HCT116 (cell line): ENCODE measurements around the gene HMGXB4. TPM values are rescaled to one million over a fixed set of nuclear protein-coding genes. Genes with fewer than 3 reads are reported as not detected.
A peak's percentile ranks its signal among the peaks of the same experiment; 100 is the strongest.

Source experiments
- ATAC-seq: fragments of 200-7000 bp; cut with Tn5 transposase; 2 replicates; pipeline ENCODE4 v1.9.1; 2020; ENCODE audit warnings: mild to moderate bottlenecking, moderate library complexity
- BruUV-seq: library from RNA; stranded (reverse); fragments of 400-500 nt; replicated peaks from 2 replicates; lab custom pipeline; 2021; lab: Mats Ljungman, UMichigan
- CTCF ChIA-PET: fragments of 300-600 bp; sonication (Branson Sonifier 250); formaldehyde crosslinking; loops from one replicate; lab custom pipeline; 2021; ENCODE audit warnings: antibody characterized with exemption; lab: Charles Lee
- POLR2A ChIA-PET: fragments of 300-600, 350-600 bp; sonication (Branson Sonifier 250); formaldehyde crosslinking; loops from one replicate; lab custom pipeline; 2021; ENCODE audit warnings: antibody characterized with exemption; lab: Charles Lee
- RAD21 ChIA-PET, 2 experiments: fragments of 300-600 bp; sonication (Branson Sonifier 250); formaldehyde crosslinking; loops; one replicate each; lab custom pipeline; 2023; ENCODE audit warnings: low total read pairs in 2 of 2; ENCODE audit not compliant: uncharacterized antibody in 2 of 2, unreplicated experiment in 2 of 2, low non-redundant PET in 1 of 2; lab: Charles Lee
- DNase-seq: peaks from one replicate; pipeline ENCODE4 v3.0.0-alpha.2; 2010; ENCODE audit warnings: low read depth, low spot score
- H2AFZ ChIP-seq: fragments of 200-600 bp; shearing (Covaris generic), sonication (generic); 2 replicates; pipeline ENCODE4 v1.6.1; 2017; ENCODE audit warnings: low read depth, mixed run types, mixed read lengths, antibody characterized with exemption, low read length; ENCODE audit not compliant: poor library complexity, severe bottlenecking
- H3K27ac ChIP-seq: 2 replicates; pipeline ENCODE4 v1.5.1; 2012; ENCODE audit warnings: low read depth, low read length
- H3K27me3 ChIP-seq: fragments of 200-600 bp; sonication (generic); 2 replicates; pipeline ENCODE4 v1.6.1; 2016; ENCODE audit warnings: mixed run types, low read length, mixed read lengths; ENCODE audit not compliant: insufficient read depth
- H3K36me3 ChIP-seq, 2 experiments: fragments of 200-500 bp in 1 of 2; fragments of 200-600 bp in 1 of 2; sonication (Bioruptor generic) in 1 of 2; sonication (generic) in 1 of 2; 2 replicates each; pipeline versions ENCODE4 v1.5.1 to v1.6.1; 2014 to 2016; ENCODE audit warnings: low read length in 2 of 2, inconsistent platforms in 1 of 2, mixed read lengths in 1 of 2, mixed run types in 1 of 2; ENCODE audit not compliant: insufficient read depth in 2 of 2, control insufficient read depth in 1 of 2
- H3K4me1 ChIP-seq, 2 experiments: fragments of 200-600 bp in 1 of 2; sonication (generic) in 1 of 2; 2 replicates each; pipeline versions ENCODE4 v1.5.1 to v1.6.1; 2012 to 2017; ENCODE audit warnings: low read length in 2 of 2, inconsistent platforms in 1 of 2, mild to moderate bottlenecking in 1 of 2, mixed read lengths in 1 of 2, mixed run types in 1 of 2, moderate library complexity in 1 of 2; ENCODE audit not compliant: insufficient read depth in 2 of 2, control insufficient read depth in 1 of 2
- H3K4me2 ChIP-seq: fragments of 200-600 bp; sonication (generic); 2 replicates; pipeline ENCODE4 v1.6.1; 2017; ENCODE audit warnings: mixed run types, low read length, mixed read lengths
- H3K4me3 ChIP-seq, 2 experiments: fragments of 200-600 bp in 1 of 2; sonication (generic) in 1 of 2; replicated peaks in 1 of 2; 2 replicates each; pipeline ENCODE4 v1.5.1; 2011 to 2016; ENCODE audit warnings: low read length in 2 of 2, control low read depth in 1 of 2, low read depth in 1 of 2, mild to moderate bottlenecking in 1 of 2, mixed read lengths in 1 of 2, mixed run types in 1 of 2
- H3K79me2 ChIP-seq: fragments of 200-600 bp; sonication (generic); 2 replicates; pipeline ENCODE4 v1.6.1; 2017; ENCODE audit warnings: mild to moderate bottlenecking, mixed run types, low read length, moderate library complexity, mixed read lengths; ENCODE audit not compliant: insufficient read depth
- H3K9ac ChIP-seq: fragments of 200-600 bp; sonication (generic); 2 replicates; pipeline ENCODE4 v1.6.1; 2016; ENCODE audit warnings: low read length, mixed read lengths
- H3K9me2 ChIP-seq: fragments of 200-600 bp; sonication (generic), shearing (Covaris generic); 2 replicates; pipeline ENCODE4 v1.6.1; 2017; ENCODE audit warnings: mixed run types, mild to moderate bottlenecking, moderate library complexity; ENCODE audit not compliant: insufficient read depth
- H3K9me3 ChIP-seq, 2 experiments: fragments of 200-500 bp in 1 of 2; fragments of 200-600 bp in 1 of 2; sonication (Bioruptor generic) in 1 of 2; sonication (generic) in 1 of 2; 2 replicates each; pipeline ENCODE4 v1.6.1; 2014 to 2017; ENCODE audit warnings: low read length in 2 of 2, mixed read lengths in 2 of 2, inconsistent platforms in 1 of 2, low read depth in 1 of 2, mild to moderate bottlenecking in 1 of 2, mixed run types in 1 of 2, moderate library complexity in 1 of 2; ENCODE audit not compliant: control insufficient read depth in 1 of 2, insufficient read depth in 1 of 2
- H4K20me1 ChIP-seq: fragments of 200-600 bp; sonication (generic), shearing (Covaris generic); 2 replicates; pipeline ENCODE4 v1.6.1; 2017; ENCODE audit warnings: mixed run types, mild to moderate bottlenecking, moderate library complexity; ENCODE audit not compliant: insufficient read depth
- ATF3 ChIP-seq: IDR thresholded peaks from 2 replicates; pipeline ENCODE4 v1.6.1; 2012
- CEBPB ChIP-seq: IDR thresholded peaks from 2 replicates; pipeline ENCODE4 v1.6.1; 2012; ENCODE audit warnings: low read depth
- EZH2 ChIP-seq: fragments of 200-600 bp; sonication (generic); IDR thresholded peaks from 2 replicates; pipeline ENCODE4 v1.6.1; 2017; ENCODE audit warnings: antibody characterized with exemption, mixed run types
- EZH2phosphoT487 ChIP-seq: fragments of 200-600 bp; IDR thresholded peaks from 2 replicates; pipeline ENCODE4 v1.6.1; 2018; ENCODE audit warnings: antibody characterized with exemption, borderline replicate concordance
- FOSL1 ChIP-seq: IDR thresholded peaks from 2 replicates; pipeline ENCODE4 v1.6.1; 2012; ENCODE audit warnings: low read depth
- JUND ChIP-seq: IDR thresholded peaks from 2 replicates; pipeline ENCODE4 v1.6.1; 2012
- RAD21 ChIP-seq: IDR thresholded peaks from 2 replicates; pipeline ENCODE4 v1.6.1; 2012; ENCODE audit warnings: low read depth, mild to moderate bottlenecking
- REST ChIP-seq: IDR thresholded peaks from 2 replicates; pipeline ENCODE4 v1.6.1; 2012; ENCODE audit warnings: low read depth
- SIN3A ChIP-seq: IDR thresholded peaks from 2 replicates; pipeline ENCODE4 v1.6.1; 2012; ENCODE audit warnings: low read depth
- SP1 ChIP-seq: IDR thresholded peaks from 2 replicates; pipeline ENCODE4 v1.6.1; 2012; ENCODE audit warnings: low read depth
- TCF7L2 ChIP-seq: IDR thresholded peaks from 2 replicates; pipeline ENCODE4 v1.7.0; 2011; ENCODE audit warnings: borderline replicate concordance, inconsistent platforms; ENCODE audit not compliant: insufficient read depth, insufficient read length; ENCODE audit errors: extremely low read depth
- YY1 ChIP-seq: IDR thresholded peaks from 2 replicates; pipeline ENCODE4 v1.6.1; 2011; ENCODE audit warnings: low read length, low read depth, moderate library complexity, mild to moderate bottlenecking; ENCODE audit not compliant: insufficient replicate concordance; ENCODE audit errors: extremely low read depth
- ZNF274 ChIP-seq: fragments of 200-500 bp; sonication (Bioruptor generic); IDR thresholded peaks from 2 replicates; pipeline ENCODE4 v1.6.1; 2014; ENCODE audit warnings: mild to moderate bottlenecking, low read depth, low read length, inconsistent platforms
- intact Hi-C: fragments of 100-400 bp; cut with micrococcal nuclease; formaldehyde crosslinking; loops from 2 replicates; pipeline ENCODE4 v1.10.0; 2022
- total RNA-seq: library from RNA; stranded (reverse); gene quantifications from one replicate; pipeline ENCODE4 v1.2.1, GENCODE V29; 2021; ENCODE audit not compliant: unreplicated experiment

Gene HMGXB4
- total RNA-seq, 1 experiment from 2014 or later, result 36.7 TPM

- TF ChIP-seq REST, result no peak
These were observed 38.8 kb downstream of the HMGXB4 start (continued) for GRCh38 chr22:35296051-35296450.

DNA sequence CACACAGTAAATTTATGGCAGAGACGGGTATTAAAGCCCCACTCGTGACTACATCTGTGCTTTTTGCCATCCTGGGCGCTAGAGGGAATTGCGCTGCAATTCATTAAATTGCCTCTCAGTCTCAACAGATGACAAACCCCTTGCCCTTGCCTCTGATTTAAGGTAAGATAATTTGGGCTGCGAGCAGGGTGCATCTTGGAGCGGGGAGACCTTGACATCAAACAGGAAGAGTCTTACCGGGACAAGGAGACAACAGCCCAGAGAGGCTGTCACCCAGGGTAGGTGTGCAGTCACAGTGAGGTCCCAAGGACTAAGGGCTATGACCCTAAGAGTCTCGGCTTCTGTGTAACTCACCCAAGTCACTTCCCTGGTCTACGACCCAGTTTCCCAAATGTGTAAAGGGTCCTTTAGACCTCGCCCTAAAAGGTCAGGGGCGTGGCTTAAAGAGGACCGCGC, 42.0 kb downstream of the HMGXB4 start:
- peak overlapping the region; percentile 99 for H3K4me2 ChIP-seq
- no peaks in the 10 kb centered on the region for H3K27me3 ChIP-seq
- no peak for DNase-seq
- H3K9me3 ChIP-seq, result no peaks in the 10 kb centered on the region
- TF ChIP-seq FOSL1 (no peak), YY1 (no peak), ZNF274 (no peak), EZH2 (no peak), ATF3 (no peak), SIN3A (no peak), EZH2phosphoT487 (no peak), CEBPB (no peak), SP1 (no peak), REST (no peak), RAD21 (no peak), TCF7L2 (no peak), JUND (no peak)
- peak overlapping the region; percentile 89 to 91 for H3K4me3 ChIP-seq
- no peaks in the 10 kb centered on the region for H4K20me1 ChIP-seq
- peak overlapping the region; percentile 63 for H3K27ac ChIP-seq
- intact Hi-C loops, result no loop called here
- ChIA-PET POLR2A (interaction anchor here (0.7 to 1.0 kb wide), 3 partner anchors 10 to 40 kb away, joined by 3 read pairs; no protein-coding TSS in a partner anchor), CTCF (interaction anchor here (0.6 to 1.1 kb wide), 3 partner anchors 8 to 329 kb away, joined by 3 read pairs; no protein-coding TSS in a partner anchor), RAD21 (interaction anchor here in 1 of 2 experiments (0.6 kb wide), 1 partner anchor 68 kb away, joined by 4 read pairs; no protein-coding TSS in a partner anchor)
- no peaks in the 10 kb centered on the region for H3K9me2 ChIP-seq
- H2AFZ ChIP-seq, result no peak overlapping the region
- peak overlapping the region; percentile 82 for H3K9ac ChIP-seq
- H3K79me2 ChIP-seq, result no peaks in the 10 kb centered on the region
- ATAC-seq, result peak; percentile 8
- BruUV-seq, result TSS peak; percentile 93
- peaks cover 11 to 12% of the 10 kb centered on the region in 2 experiments; a peak in 3 of 4 replicates for H3K36me3 ChIP-seq
- peaks cover 13 to 24% of the 10 kb centered on the region in 2 experiments for H3K4me1 ChIP-seq
